HepG2 (cell line): ENCODE results near the gene ZBTB7C. TPM values are rescaled to one million over a fixed set of nuclear protein-coding genes. Genes with fewer than 3 reads are reported as not detected.
A peak's percentile ranks its signal among the peaks of the same experiment; 100 is the strongest.

Experiments
- ATAC-seq: fragments of 200-7000 bp; cut with Tn5 transposase; 3 replicates; pipeline ENCODE4 v1.9.1; 2020; ENCODE audit warnings: mild to moderate bottlenecking, moderate library complexity
- BruUV-seq: library from RNA; stranded (reverse); fragments of 400-500 nt; replicated peaks from 2 replicates; lab custom pipeline; 2021; lab: Mats Ljungman, UMichigan
- CTCF ChIA-PET: fragments of 300-600 bp; formaldehyde crosslinking; extraction: SDS; loops from one replicate; lab custom pipeline; 2021; ENCODE audit warnings: low total read pairs, inconsistent platforms, low intra/inter-chr PET ratio; lab: Yijun Ruan, JAX
- POLR2A ChIA-PET: fragments of 350-600 bp; sonication (Branson Sonifier 250); formaldehyde crosslinking; loops from one replicate; lab custom pipeline; 2020; ENCODE audit warnings: antibody characterized with exemption, inconsistent platforms; lab: Yijun Ruan, JAX
- DNase-seq: peaks from one replicate; pipeline ENCODE4 v3.0.0-alpha.2; 2015; ENCODE audit warnings: low spot score
- FAIRE-seq: peaks from 3 replicates; lab custom pipeline; 2011; peaks lifted over from hg19 to GRCh38; lab: Jason Lieb, UNC
- H2AFZ ChIP-seq: one replicate; pipeline ENCODE4 v1.6.1; 2011; ENCODE audit warnings: low read length, inconsistent platforms
- H3K27ac ChIP-seq: fragments of 300-600 bp; 3 replicates; pipeline ENCODE4 v1.8.0; 2011; ENCODE audit warnings: mixed run types, mild to moderate bottlenecking, mixed read lengths, low read length, inconsistent platforms; ENCODE audit not compliant: insufficient read depth; ENCODE audit errors: extremely low read length
- H3K27me3 ChIP-seq, 2 experiments: fragments of 200-600 bp in 1 of 2; 2 replicates in 1 of 2; 3 replicates in 1 of 2; pipeline versions ENCODE4 v1.6.0 to v1.8.0; 2011; ENCODE audit warnings: low read length in 2 of 2, mild to moderate bottlenecking in 2 of 2, moderate library complexity in 2 of 2, inconsistent platforms in 1 of 2; ENCODE audit not compliant: insufficient read depth in 2 of 2, control insufficient read depth in 1 of 2
- H3K36me3 ChIP-seq, 2 experiments: fragments of 200-600 bp in 1 of 2; replicated peaks in 1 of 2; 2 replicates in 1 of 2; 3 replicates in 1 of 2; pipeline versions ENCODE4 v1.5.1 to v1.8.0; 2011; ENCODE audit warnings: low read length in 2 of 2, inconsistent platforms in 1 of 2; ENCODE audit not compliant: insufficient read depth in 2 of 2, control insufficient read depth in 1 of 2
- H3K4me1 ChIP-seq: 2 replicates; pipeline ENCODE4 v1.5.1; 2012; ENCODE audit warnings: low read length, inconsistent platforms; ENCODE audit not compliant: insufficient read depth
- H3K4me2 ChIP-seq: 2 replicates; pipeline ENCODE4 v1.6.0; 2011; ENCODE audit warnings: low read depth, low read length, inconsistent platforms
- H3K4me3 ChIP-seq, 3 experiments: fragments of 200-600 bp in 1 of 3; sonication (generic), shearing (Covaris generic) in 1 of 3; replicated peaks in 1 of 3; 2 replicates each; pipeline ENCODE4 v1.5.1; 2011 to 2016; ENCODE audit warnings: low read length in 3 of 3, inconsistent platforms in 2 of 3, low read depth in 2 of 3, mild to moderate bottlenecking in 2 of 3, control low read depth in 1 of 3, mixed read lengths in 1 of 3; ENCODE audit not compliant: insufficient read depth in 1 of 3
- H3K79me2 ChIP-seq: one replicate; pipeline ENCODE4 v1.6.1; 2011; ENCODE audit warnings: low read length, inconsistent platforms; ENCODE audit not compliant: insufficient read depth
- H3K9ac ChIP-seq: 2 replicates; pipeline ENCODE4 v1.6.0; 2011; ENCODE audit warnings: mild to moderate bottlenecking, low read depth, low read length, inconsistent platforms; ENCODE audit not compliant: insufficient read depth
- H3K9me3 ChIP-seq: 2 replicates; pipeline ENCODE4 v1.5.1; 2012; ENCODE audit warnings: mild to moderate bottlenecking, low read length
- H4K20me1 ChIP-seq: 2 replicates; pipeline ENCODE4 v1.6.0; 2011; ENCODE audit warnings: inconsistent platforms, mild to moderate bottlenecking, low read length, moderate library complexity; ENCODE audit not compliant: insufficient read depth
- CBFB ChIP-seq: sonication (generic); formaldehyde crosslinking; IDR thresholded peaks from 2 replicates; pipeline ENCODE4 v1.4.0; 2020; ENCODE audit warnings: missing genetic modification reagents
- CC2D1A ChIP-seq: sonication (generic); formaldehyde crosslinking; IDR thresholded peaks from 2 replicates; pipeline ENCODE4 v1.8.1; 2023; ENCODE audit warnings: mild to moderate bottlenecking, missing genetic modification reagents
- DMAP1 ChIP-seq: IDR thresholded peaks from 2 replicates; pipeline ENCODE4 v1.6.1; 2016
- ELF3 ChIP-seq: IDR thresholded peaks from 2 replicates; pipeline ENCODE4 v1.6.1; 2016; ENCODE audit warnings: missing genetic modification reagents, missing compliant biosample characterization
- MAFK ChIP-seq, 2 experiments: IDR thresholded peaks in 1 of 2; conservative IDR thresholded peaks in 1 of 2; 2 replicates each; pipeline ENCODE4 v1.6.1; 2011; ENCODE audit warnings: improper control_type of control experiment in 2 of 2, low read length in 2 of 2
- NR2C2 ChIP-seq: sonication (generic); formaldehyde crosslinking; IDR thresholded peaks from 2 replicates; pipeline ENCODE4 v1.4.0; 2020; ENCODE audit warnings: missing genetic modification reagents, mild to moderate bottlenecking, moderate library complexity, borderline replicate concordance
- POLR2AphosphoS2 ChIP-seq: IDR thresholded peaks from 2 replicates; pipeline ENCODE4 v1.6.1; 2011; ENCODE audit warnings: low read depth, low read length, improper control_type of control experiment
- REPIN1 ChIP-seq: sonication (generic); formaldehyde crosslinking; IDR thresholded peaks from 2 replicates; pipeline ENCODE4 v1.8.0; 2022; ENCODE audit warnings: missing genetic modification reagents, low read depth, mild to moderate bottlenecking, borderline replicate concordance
- SMAD1 ChIP-seq: sonication (generic); formaldehyde crosslinking; IDR thresholded peaks from 2 replicates; pipeline ENCODE4 v1.4.0; 2020; ENCODE audit warnings: missing genetic modification reagents, low read depth, mild to moderate bottlenecking, borderline replicate concordance
- STAT5B ChIP-seq: sonication (generic); formaldehyde crosslinking; IDR thresholded peaks from 2 replicates; pipeline ENCODE4 v1.4.0; 2020; ENCODE audit warnings: missing genetic modification reagents
- TAF15 ChIP-seq: fragments of 200-400 bp; formaldehyde crosslinking; IDR thresholded peaks from one replicate; pipeline ENCODE4 v1.6.1; 2018; ENCODE audit warnings: mild to moderate bottlenecking, low read depth, low read length; ENCODE audit not compliant: poor library complexity, severe bottlenecking
- ZBTB38 ChIP-seq: sonication (generic); formaldehyde crosslinking; IDR thresholded peaks from 2 replicates; pipeline ENCODE4 v1.5.1; 2020; ENCODE audit warnings: mild to moderate bottlenecking, missing genetic modification reagents
- ZKSCAN1 ChIP-seq: fragments of 150-350 bp; IDR thresholded peaks from 2 replicates; pipeline ENCODE4 v1.6.1; 2014; ENCODE audit warnings: low read length
- ZNF431 ChIP-seq: sonication (generic); formaldehyde crosslinking; IDR thresholded peaks from 2 replicates; pipeline ENCODE4 v1.9.0; 2022; ENCODE audit warnings: missing genetic modification reagents, low read depth, mild to moderate bottlenecking, borderline replicate concordance
- ZNF7 ChIP-seq: IDR thresholded peaks from 2 replicates; pipeline ENCODE4 v1.6.1; 2016; ENCODE audit warnings: missing biosample characterization, missing genetic modification reagents
- WGBS: methylation state at CpG from one replicate; pipeline ENCODE4 v1.1.6; 2017; ENCODE audit warnings: low lambda C conversion rate; 5-methylcytosine and 5-hydroxymethylcytosine counted together
- in situ Hi-C: cut with HindIII; loops from 2 replicates; pipeline ENCODE4 v1.10.0; 2017; ENCODE audit warnings: low pct_unique_long_range_greater_than_20kb; ENCODE audit not compliant: extremely low pct_ligation_motif_present
- intact Hi-C: fragments of 100-400 bp; cut with micrococcal nuclease; formaldehyde crosslinking; loops from one replicate; pipeline ENCODE4 v1.10.0; 2022; ENCODE audit not compliant: unreplicated experiment
- polyA plus RNA-seq, 8 experiments: library from polyadenylated mRNA; depleted of rRNA in 3 of 8; stranded (reverse) in 7 of 8; unstranded in 1 of 8; fragments of >200 nt; fragmentation: Illumina TruSeq in 4 of 8; extraction: Trizol in 4 of 8; gene quantifications; 2 replicates each; pipeline versions ENCODE4 v1.2.1 to v1.2.3, GENCODE V29; 2011 to 2016; ENCODE audit warnings: low read depth in 4 of 8, missing spikeins in 1 of 8, mixed read lengths in 1 of 8; ENCODE audit not compliant: insufficient read depth in 1 of 8
- total RNA-seq, 5 experiments: library from RNA; depleted of rRNA; stranded (reverse); fragments of >200 nt; fragmentation: Illumina TruSeq; extraction: Trizol; gene quantifications; 2 replicates each; pipeline ENCODE4 v1.2.3, GENCODE V29; 2016; ENCODE audit warnings: low read depth in 1 of 5
- TF ChIP-seq, protein P1 (sequence below): sonication (generic); formaldehyde crosslinking; IDR thresholded peaks from 2 replicates; pipeline ENCODE4 v1.5.0; 2020; ENCODE audit warnings: mild to moderate bottlenecking, missing genetic modification reagents, moderate library complexity
- TF ChIP-seq, protein P2 (sequence below): IDR thresholded peaks from 2 replicates; pipeline ENCODE4 v1.6.1; 2016; ENCODE audit warnings: low read depth, control low read depth

Gene ZBTB7C
- total and polyA plus RNA-seq, 2 of the 13 experiments (the other 11 are each of a cell fraction or from before 2014, with no cell fraction given) = 0.01 to 0.04 TPM

- FAIRE-seq (no peak), DNase-seq (no peak)
- no peaks in the 10 kb centered on the region for H3K79me2 ChIP-seq
- H3K27me3 ChIP-seq = peaks cover 0 to 34% of the 10 kb centered on the region in 2 experiments; a peak in 3 of 5 replicates
- no TSS peak for BruUV-seq
- POLR2A ChIA-PET = no interaction called here
- in situ Hi-C loops = loop anchor here (10.0 kb wide), 1 partner anchor 306 kb away; no protein-coding TSS in a partner anchor
- H3K27ac ChIP-seq = no peak overlapping the region
- no peak overlapping the region for H3K9ac ChIP-seq
- H4K20me1 ChIP-seq = no peaks in the 10 kb centered on the region
- intact Hi-C loops = no loop called here
- H3K9me3 ChIP-seq = no peaks in the 10 kb centered on the region
- H3K4me2 ChIP-seq = no peak overlapping the region
- H3K36me3 ChIP-seq = no peaks in the 10 kb centered on the region
- H3K4me1 ChIP-seq = no peaks in the 10 kb centered on the region
- H2AFZ ChIP-seq = no peak overlapping the region
- WGBS = 46% methylated on average over 5 of the region's 8 CpGs
- CTCF ChIA-PET = no interaction called here
- TF ChIP-seq MAFK (conservative IDR thresholded peaks at IDR 0.05 in 1 of 2, IDR thresholded peaks at IDR 0.05 in 1 of 2; ENCODE audit: low read length in 2 of 2) = peak in 1 of 2 experiments; percentile 44; a peak in 2 of 4 replicates
- TF ChIP-seq, protein P1, sequence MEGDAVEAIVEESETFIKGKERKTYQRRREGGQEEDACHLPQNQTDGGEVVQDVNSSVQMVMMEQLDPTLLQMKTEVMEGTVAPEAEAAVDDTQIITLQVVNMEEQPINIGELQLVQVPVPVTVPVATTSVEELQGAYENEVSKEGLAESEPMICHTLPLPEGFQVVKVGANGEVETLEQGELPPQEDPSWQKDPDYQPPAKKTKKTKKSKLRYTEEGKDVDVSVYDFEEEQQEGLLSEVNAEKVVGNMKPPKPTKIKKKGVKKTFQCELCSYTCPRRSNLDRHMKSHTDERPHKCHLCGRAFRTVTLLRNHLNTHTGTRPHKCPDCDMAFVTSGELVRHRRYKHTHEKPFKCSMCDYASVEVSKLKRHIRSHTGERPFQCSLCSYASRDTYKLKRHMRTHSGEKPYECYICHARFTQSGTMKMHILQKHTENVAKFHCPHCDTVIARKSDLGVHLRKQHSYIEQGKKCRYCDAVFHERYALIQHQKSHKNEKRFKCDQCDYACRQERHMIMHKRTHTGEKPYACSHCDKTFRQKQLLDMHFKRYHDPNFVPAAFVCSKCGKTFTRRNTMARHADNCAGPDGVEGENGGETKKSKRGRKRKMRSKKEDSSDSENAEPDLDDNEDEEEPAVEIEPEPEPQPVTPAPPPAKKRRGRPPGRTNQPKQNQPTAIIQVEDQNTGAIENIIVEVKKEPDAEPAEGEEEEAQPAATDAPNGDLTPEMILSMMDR (CRISPR knock-in tag) = no peak
- TF ChIP-seq, all 625 proteins: peak for 1
- no peak overlapping the region for H3K4me3 ChIP-seq
- ATAC-seq = no peak
Observed at GRCh38 chr18:48340560-48340959, 68.6 kb downstream of the ZBTB7C start.

- Histone ChIP-seq H3K9me3 (no peaks in the 10 kb centered on the region), H3K79me2 (no peaks in the 10 kb centered on the region), H3K36me3 (no peaks in the 10 kb centered on the region), H3K9ac (no peak overlapping the region), H3K27me3 (peaks cover 2 to 29% of the 10 kb centered on the region in 2 experiments; a peak in 2 of 5 replicates), H3K4me2 (no peak overlapping the region), H4K20me1 (no peaks in the 10 kb centered on the region), H3K27ac (no peak overlapping the region), H3K4me3 (no peak overlapping the region), H2AFZ (no peak overlapping the region), H3K4me1 (no peaks in the 10 kb centered on the region)
- ChIA-PET CTCF (no interaction called here), POLR2A (no interaction called here)
- no peak for DNase-seq
- in situ Hi-C loops (loop anchor here (10.0 kb wide), 1 partner anchor 305 kb away; no protein-coding TSS in a partner anchor), intact Hi-C loops (no loop called here)
- no peak for ATAC-seq
- BruUV-seq = no TSS peak
- no peak for FAIRE-seq
- WGBS = 40% methylated on average over 4 of the region's 4 CpGs
- TF ChIP-seq STAT5B (CRISPR knock-in tag) = no peak
- TF ChIP-seq, protein P2, sequence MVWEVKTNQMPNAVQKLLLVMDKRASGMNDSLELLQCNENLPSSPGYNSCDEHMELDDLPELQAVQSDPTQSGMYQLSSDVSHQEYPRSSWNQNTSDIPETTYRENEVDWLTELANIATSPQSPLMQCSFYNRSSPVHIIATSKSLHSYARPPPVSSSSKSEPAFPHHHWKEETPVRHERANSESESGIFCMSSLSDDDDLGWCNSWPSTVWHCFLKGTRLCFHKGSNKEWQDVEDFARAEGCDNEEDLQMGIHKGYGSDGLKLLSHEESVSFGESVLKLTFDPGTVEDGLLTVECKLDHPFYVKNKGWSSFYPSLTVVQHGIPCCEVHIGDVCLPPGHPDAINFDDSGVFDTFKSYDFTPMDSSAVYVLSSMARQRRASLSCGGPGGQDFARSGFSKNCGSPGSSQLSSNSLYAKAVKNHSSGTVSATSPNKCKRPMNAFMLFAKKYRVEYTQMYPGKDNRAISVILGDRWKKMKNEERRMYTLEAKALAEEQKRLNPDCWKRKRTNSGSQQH = no peak
- no peak for TF ChIP-seq NR2C2 (CRISPR knock-in tag)
- no peak for TF ChIP-seq CBFB (CRISPR knock-in tag)
- no peak for TF ChIP-seq ELF3 (CRISPR knock-in tag)
- TF ChIP-seq DMAP1 (CRISPR knock-in tag) = no peak
- TF ChIP-seq ZNF7 (CRISPR knock-in tag) = no peak
- TF ChIP-seq ZNF431 (CRISPR knock-in tag) = no peak
- TF ChIP-seq POLR2AphosphoS2 = no peak
- no peak for TF ChIP-seq REPIN1
- TF ChIP-seq SMAD1 = no peak
- TF ChIP-seq ZBTB38 = no peak
- TF ChIP-seq CC2D1A (CRISPR knock-in tag) = no peak
- TF ChIP-seq ZKSCAN1 = no peak
- no peak for TF ChIP-seq TAF15
Observed at GRCh38 chr18:48339692-48340091, 69.5 kb downstream of the ZBTB7C start.
